Prostate gland (tissue), 2 donors: ENCODE measurements around the gene KRTAP5-3. TPM values are rescaled to one million over a fixed set of nuclear protein-coding genes. Genes with fewer than 3 reads are reported as not detected.

Experiments used
- DNase-seq: peaks from one replicate; pipeline ENCODE4 v3.0.0-alpha.2; 2019; ENCODE audit warnings: low spot score
- H3K27ac ChIP-seq, 2 donors: fragments of 200-600 bp; sonication (generic); 2 replicates each; pipeline ENCODE4 v1.5.1; 2017 to 2019
- H3K27me3 ChIP-seq: fragments of 200-600 bp; sonication (generic); replicated peaks from 2 replicates; pipeline ENCODE4 v1.5.1; 2019; ENCODE audit not compliant: insufficient read depth
- H3K36me3 ChIP-seq, 2 donors: fragments of 200-600 bp; sonication (generic); 1 replicate in 1 of 2; 2 replicates in 1 of 2; pipeline versions ENCODE4 v1.5.1 to v1.8.1; 2017 to 2019
- H3K4me1 ChIP-seq: fragments of 200-600 bp; sonication (generic); replicated peaks from 2 replicates; pipeline ENCODE4 v1.5.1; 2019
- H3K4me3 ChIP-seq, 2 donors: fragments of 200-600 bp; sonication (generic); 2 replicates each; pipeline ENCODE4 v1.5.1; 2017 to 2019
- H3K9me3 ChIP-seq: fragments of 200-600 bp; sonication (generic); 2 replicates; pipeline ENCODE4 v1.5.1; 2017
- CTCF ChIP-seq, 4 experiments: fragments of 200-600 bp in 2 of 4; fragments of 450-650 bp in 2 of 4; sonication (generic) in 2 of 4; IDR thresholded peaks; 1 replicate in 3 of 4; 2 replicates in 1 of 4; pipeline ENCODE4 v1.5.1; 2016 to 2019; ENCODE audit warnings: antibody characterized with exemption in 4 of 4, mild to moderate bottlenecking in 2 of 4, moderate library complexity in 2 of 4
- POLR2A ChIP-seq: fragments of 450-650 bp; IDR thresholded peaks from one replicate; pipeline ENCODE4 v1.6.1; 2016; ENCODE audit warnings: antibody characterized with exemption, mild to moderate bottlenecking
- POLR2AphosphoS5 ChIP-seq: sonication (generic); formaldehyde crosslinking; IDR thresholded peaks from one replicate; pipeline ENCODE4 v1.6.1; 2017; ENCODE audit warnings: antibody characterized with exemption
- WGBS: methylation state at CpG from one replicate; pipeline ENCODE4 v1.1.5; 2018; 5-methylcytosine and 5-hydroxymethylcytosine counted together
- intact Hi-C: fragments of 100-400 bp; cut with DNase I; formaldehyde crosslinking; loops from one replicate; pipeline ENCODE4 v1.14.2; 2022
- total RNA-seq, 2 donors: library from RNA; depleted of rRNA; stranded (reverse); fragments of >200 nt; gene quantifications; one replicate each; pipeline ENCODE4 v1.1.0, GENCODE V29; 2016

Gene KRTAP5-3
- total RNA-seq, 2 donors from 2014 or later: not detected

GRCh38 chr11:1565904-1566247 lies 42.4 kb downstream of the KRTAP5-3 start:
- TF ChIP-seq POLR2A (no peak), CTCF (IDR thresholded peaks at IDR 0.05) (no peak), POLR2AphosphoS5 (no peak)
- Histone ChIP-seq H3K27me3 (no peaks in the 10 kb centered on the region), H3K4me3 (no peak overlapping the region), H3K9me3 (no peaks in the 10 kb centered on the region), H3K27ac (no peak overlapping the region), H3K4me1 (no peaks in the 10 kb centered on the region), H3K36me3 (no peaks in the 10 kb centered on the region)
- no peak for DNase-seq
- intact Hi-C loops: no loop called here
- WGBS: 90% methylated on average over 5 of the region's 5 CpGs

GRCh38 chr11:1565173-1565903 lies 42.9 kb downstream of the KRTAP5-3 start:
- DNase-seq: no peak
- WGBS: 83% methylated on average over 26 of the region's 28 CpGs
- no peaks in the 10 kb centered on the region for H3K36me3 ChIP-seq
- H3K4me3 ChIP-seq: no peak overlapping the region
- intact Hi-C loops: no loop called here
- no peak for TF ChIP-seq CTCF (IDR thresholded peaks at IDR 0.05)
- TF ChIP-seq POLR2A: no peak
- no peak for TF ChIP-seq POLR2AphosphoS5
- no peaks in the 10 kb centered on the region for H3K9me3 ChIP-seq
- H3K27me3 ChIP-seq: no peaks in the 10 kb centered on the region
- no peaks in the 10 kb centered on the region for H3K4me1 ChIP-seq
- no peak overlapping the region for H3K27ac ChIP-seq

GRCh38 chr11:1564535-1565172 lies 43.6 kb downstream of the KRTAP5-3 start:
- intact Hi-C loops: no loop called here
- 47% methylated on average over 12 of the region's 16 CpGs for WGBS

GRCh38 chr11:1563697-1564534 lies 44.3 kb downstream of the KRTAP5-3 start:
- H3K27ac ChIP-seq: no peak overlapping the region
- no peak for DNase-seq

More at GRCh38 chr11:1564535-1565172, 43.6 kb downstream of the KRTAP5-3 start:
- no peaks in the 10 kb centered on the region for H3K36me3 ChIP-seq
- H3K9me3 ChIP-seq: no peaks in the 10 kb centered on the region
- H3K27ac ChIP-seq: no peak overlapping the region
- no peak overlapping the region for H3K4me3 ChIP-seq
- DNase-seq: no peak
- H3K4me1 ChIP-seq: no peaks in the 10 kb centered on the region
- TF ChIP-seq CTCF (IDR thresholded peaks at IDR 0.05): no peak
- no peak for TF ChIP-seq POLR2A
- TF ChIP-seq POLR2AphosphoS5: no peak
- no peaks in the 10 kb centered on the region for H3K27me3 ChIP-seq

More at GRCh38 chr11:1563697-1564534, 44.3 kb downstream of the KRTAP5-3 start:
- intact Hi-C loops: no loop called here
- no peaks in the 10 kb centered on the region for H3K27me3 ChIP-seq
- no peaks in the 10 kb centered on the region for H3K9me3 ChIP-seq
- no peaks in the 10 kb centered on the region for H3K36me3 ChIP-seq
- H3K4me3 ChIP-seq: no peak overlapping the region
- TF ChIP-seq POLR2A: no peak
- TF ChIP-seq CTCF (IDR thresholded peaks at IDR 0.05): no peak
- TF ChIP-seq POLR2AphosphoS5: no peak
- peaks cover 1% of the 10 kb centered on the region for H3K4me1 ChIP-seq
- 86% methylated on average over 29 of the region's 29 CpGs for WGBS
